Measurements from ENCODE around the gene HNRNPL.
A peak's percentile ranks its signal among the peaks of the same experiment; 100 is the strongest.
"Not testable (repeated sequence)": the region's sequence is repeated elsewhere in the genome, so short reads cannot be mapped to it uniquely, and the experiment has no call there.

Gene HNRNPL

GRCh38 chr19:38883286-38883685, 33.5 kb upstream of the HNRNPL start:
- H3K27ac ChIP-seq (ENCODE audit: low read depth, low read length), result no peak overlapping the region
- peaks cover 12% of the 10 kb centered on the region in 2 donors for H3K4me1 ChIP-seq (ENCODE audit: control insufficient read depth in 1 of 2, insufficient read depth in 2 of 2, low read length in 2 of 2)
- H3K36me3 ChIP-seq (ENCODE audit: control insufficient read depth in 1 of 2, insufficient read depth in 2 of 2, low read length in 2 of 2), result peaks cover under 1 to 1% of the 10 kb centered on the region in 2 donors

GRCh38 chr19:38880882-38881609, 31.3 kb upstream of the HNRNPL start:
- H3K9ac ChIP-seq (ENCODE audit: low read depth in 1 of 2, low read length in 2 of 2), result no peak overlapping the region
- no peak overlapping the region for H3K4me3 ChIP-seq (ENCODE audit: low read depth in 1 of 2, low read length in 2 of 2)
- peaks cover 23% of the 10 kb centered on the region in 2 donors for H3K4me1 ChIP-seq (ENCODE audit: control insufficient read depth in 1 of 2, insufficient read depth in 2 of 2, low read length in 2 of 2)
- H3K27ac ChIP-seq (ENCODE audit: low read depth, low read length), result no peak overlapping the region
- H3K9me3 ChIP-seq (ENCODE audit: control insufficient read depth in 1 of 2, low read length in 2 of 2), result no peaks in the 10 kb centered on the region
- no peaks in the 10 kb centered on the region for H3K27me3 ChIP-seq (ENCODE audit: control insufficient read depth in 1 of 2, insufficient read depth in 2 of 2, low read length in 2 of 2)
- H3K36me3 ChIP-seq (ENCODE audit: control insufficient read depth in 1 of 2, insufficient read depth in 2 of 2, low read length in 2 of 2), result no peaks in the 10 kb centered on the region

More at GRCh38 chr19:38883286-38883685, 33.5 kb upstream of the HNRNPL start:
- H3K4me3 ChIP-seq (ENCODE audit: low read depth in 1 of 2, low read length in 2 of 2), result no peak overlapping the region
- no peak overlapping the region for H3K9ac ChIP-seq (ENCODE audit: low read depth in 1 of 2, low read length in 2 of 2)
- no peaks in the 10 kb centered on the region for H3K9me3 ChIP-seq (ENCODE audit: control insufficient read depth in 1 of 2, low read length in 2 of 2)
- no peaks in the 10 kb centered on the region for H3K27me3 ChIP-seq (ENCODE audit: control insufficient read depth in 1 of 2, insufficient read depth in 2 of 2, low read length in 2 of 2)

GRCh38 chr19:38880076-38880881, 30.5 kb upstream of the HNRNPL start:
- H3K4me3 ChIP-seq (ENCODE audit: low read depth in 1 of 2, low read length in 2 of 2), result no peak overlapping the region
- H3K9ac ChIP-seq (ENCODE audit: low read depth in 1 of 2, low read length in 2 of 2), result no peak overlapping the region
- no peaks in the 10 kb centered on the region for H3K9me3 ChIP-seq (ENCODE audit: control insufficient read depth in 1 of 2, low read length in 2 of 2)
- H3K27ac ChIP-seq (ENCODE audit: low read depth, low read length), result no peak overlapping the region
- no peaks in the 10 kb centered on the region for H3K27me3 ChIP-seq (ENCODE audit: control insufficient read depth in 1 of 2, insufficient read depth in 2 of 2, low read length in 2 of 2)
- peaks cover 23% of the 10 kb centered on the region in 2 donors for H3K4me1 ChIP-seq (ENCODE audit: control insufficient read depth in 1 of 2, insufficient read depth in 2 of 2, low read length in 2 of 2)
- H3K36me3 ChIP-seq (ENCODE audit: control insufficient read depth in 1 of 2, insufficient read depth in 2 of 2, low read length in 2 of 2), result no peaks in the 10 kb centered on the region

- Histone ChIP-seq H3K4me3 (ENCODE audit: low read depth in 1 of 2, low read length in 2 of 2) (no peak overlapping the region), H3K9ac (ENCODE audit: low read depth in 1 of 2, low read length in 2 of 2) (no peak overlapping the region), H3K27ac (ENCODE audit: low read depth, low read length) (no peak overlapping the region), H3K36me3 (ENCODE audit: control insufficient read depth in 1 of 2, insufficient read depth in 2 of 2, low read length in 2 of 2) (no peaks in the 10 kb centered on the region), H3K9me3 (ENCODE audit: control insufficient read depth in 1 of 2, low read length in 2 of 2) (no peaks in the 10 kb centered on the region), H3K4me1 (ENCODE audit: control insufficient read depth in 1 of 2, insufficient read depth in 2 of 2, low read length in 2 of 2) (peaks cover 23% of the 10 kb centered on the region in 2 donors), H3K27me3 (ENCODE audit: control insufficient read depth in 1 of 2, insufficient read depth in 2 of 2, low read length in 2 of 2) (no peaks in the 10 kb centered on the region)
Observed at GRCh38 chr19:38879400-38879751, 29.6 kb upstream of the HNRNPL start.

GRCh38 chr19:38878575-38879399, 29.0 kb upstream of the HNRNPL start:
- Histone ChIP-seq H3K9ac (ENCODE audit: low read depth in 1 of 2, low read length in 2 of 2) (peak overlapping the region; percentile 63 to 76), H3K36me3 (ENCODE audit: control insufficient read depth in 1 of 2, insufficient read depth in 2 of 2, low read length in 2 of 2) (no peaks in the 10 kb centered on the region), H3K4me3 (ENCODE audit: low read depth in 1 of 2, low read length in 2 of 2) (peak overlapping the region in 1 of 2 donors; percentile 17), H3K27ac (ENCODE audit: low read depth, low read length) (peak overlapping the region; percentile 61), H3K9me3 (ENCODE audit: control insufficient read depth in 1 of 2, low read length in 2 of 2) (no peaks in the 10 kb centered on the region), H3K4me1 (ENCODE audit: control insufficient read depth in 1 of 2, insufficient read depth in 2 of 2, low read length in 2 of 2) (peaks cover 23% of the 10 kb centered on the region in 2 donors), H3K27me3 (ENCODE audit: control insufficient read depth in 1 of 2, insufficient read depth in 2 of 2, low read length in 2 of 2) (no peaks in the 10 kb centered on the region)

- Histone ChIP-seq H3K36me3 (ENCODE audit: control insufficient read depth in 1 of 2, insufficient read depth in 2 of 2, low read length in 2 of 2) (no peaks in the 10 kb centered on the region), H3K27ac (ENCODE audit: low read depth, low read length) (peak within 1 kb of the TSS; percentile 61), H3K9me3 (ENCODE audit: control insufficient read depth in 1 of 2, low read length in 2 of 2) (no peaks in the 10 kb centered on the region), H3K9ac (ENCODE audit: low read depth in 1 of 2, low read length in 2 of 2) (peak within 1 kb of the TSS; percentile 63 to 76), H3K27me3 (ENCODE audit: control insufficient read depth in 1 of 2, insufficient read depth in 2 of 2, low read length in 2 of 2) (no peaks in the 10 kb centered on the region), H3K4me3 (ENCODE audit: low read depth in 1 of 2, low read length in 2 of 2) (peak within 1 kb of the TSS; percentile 17 to 71), H3K4me1 (ENCODE audit: control insufficient read depth in 1 of 2, insufficient read depth in 2 of 2, low read length in 2 of 2) (peaks cover 23% of the 10 kb centered on the region in 2 donors)
Observed at GRCh38 chr19:38877781-38878574, 28.2 kb upstream of the HNRNPL start, which contains the start of gene RINL. Gene RINL, minus strand, starts transcription at chr19:38878275. Its CDS starts 1,533 bp downstream, at chr19:38876742.

- Histone ChIP-seq H3K36me3 (ENCODE audit: control insufficient read depth in 1 of 2, insufficient read depth in 2 of 2, low read length in 2 of 2) (no peaks in the 10 kb centered on the region), H3K9me3 (ENCODE audit: control insufficient read depth in 1 of 2, low read length in 2 of 2) (no peaks in the 10 kb centered on the region), H3K9ac (ENCODE audit: low read depth in 1 of 2, low read length in 2 of 2) (no peak overlapping the region), H3K27ac (ENCODE audit: low read depth, low read length) (no peak overlapping the region), H3K27me3 (ENCODE audit: control insufficient read depth in 1 of 2, insufficient read depth in 2 of 2, low read length in 2 of 2) (no peaks in the 10 kb centered on the region), H3K4me3 (ENCODE audit: low read depth in 1 of 2, low read length in 2 of 2) (no peak overlapping the region), H3K4me1 (ENCODE audit: control insufficient read depth in 1 of 2, insufficient read depth in 2 of 2, low read length in 2 of 2) (peaks cover 23% of the 10 kb centered on the region in 2 donors)
Observed at GRCh38 chr19:38875656-38876395, 26.0 kb upstream of the HNRNPL start.

GRCh38 chr19:38873400-38873799, 23.6 kb upstream of the HNRNPL start:
- H3K27ac ChIP-seq (ENCODE audit: low read depth, low read length); H3K9me3 ChIP-seq (ENCODE audit: control insufficient read depth in 1 of 2, low read length in 2 of 2); H3K36me3 ChIP-seq (ENCODE audit: control insufficient read depth in 1 of 2, insufficient read depth in 2 of 2, low read length in 2 of 2); H3K27me3 ChIP-seq (ENCODE audit: control insufficient read depth in 1 of 2, insufficient read depth in 2 of 2, low read length in 2 of 2); H3K4me3 ChIP-seq (ENCODE audit: low read depth in 1 of 2, low read length in 2 of 2); H3K9ac ChIP-seq (ENCODE audit: low read depth in 1 of 2, low read length in 2 of 2): not testable (repeated sequence)
- H3K4me1 ChIP-seq (ENCODE audit: control insufficient read depth in 1 of 2, insufficient read depth in 2 of 2, low read length in 2 of 2), result peaks cover 12 to 21% of the 10 kb centered on the region in 2 donors

GRCh38 chr19:38870612-38871011, 20.8 kb upstream of the HNRNPL start:
- Histone ChIP-seq H3K9ac (ENCODE audit: low read depth in 1 of 2, low read length in 2 of 2) (peak overlapping the region in 1 of 2 donors; percentile 54), H3K9me3 (ENCODE audit: control insufficient read depth in 1 of 2, low read length in 2 of 2) (no peaks in the 10 kb centered on the region), H3K27ac (ENCODE audit: low read depth, low read length) (no peak overlapping the region), H3K27me3 (ENCODE audit: control insufficient read depth in 1 of 2, insufficient read depth in 2 of 2, low read length in 2 of 2) (no peaks in the 10 kb centered on the region), H3K4me3 (ENCODE audit: low read depth in 1 of 2, low read length in 2 of 2) (peak overlapping the region in 1 of 2 donors; percentile 65), H3K4me1 (ENCODE audit: control insufficient read depth in 1 of 2, insufficient read depth in 2 of 2, low read length in 2 of 2) (peaks cover 0 to 9% of the 10 kb centered on the region in 2 donors), H3K36me3 (ENCODE audit: control insufficient read depth in 1 of 2, insufficient read depth in 2 of 2, low read length in 2 of 2) (no peaks in the 10 kb centered on the region)
